ENCODE data around the gene ANKS1A.

The ANKS1A gene

GRCh38 chr6:35086636-35087360 is 197.7 kb downstream of the ANKS1A start:
- Mint-ChIP-seq H3K9me3 (no peaks in the 10 kb centered on the region), H3K4me3 (no peak overlapping the region), H3K36me3 (ENCODE audit: low read depth) (peaks cover 19% of the 10 kb centered on the region), H3K27me3 (no peaks in the 10 kb centered on the region), H3K27ac (no peak overlapping the region), H3K4me1 (ENCODE audit: low read depth) (no peaks in the 10 kb centered on the region)

GRCh38 chr6:35087361-35088280 is 198.6 kb downstream of the ANKS1A start:
- H3K4me1 Mint-ChIP-seq (ENCODE audit: low read depth): no peaks in the 10 kb centered on the region
- no peaks in the 10 kb centered on the region for H3K27me3 Mint-ChIP-seq
- no peak overlapping the region for H3K27ac Mint-ChIP-seq
- H3K4me3 Mint-ChIP-seq: no peak overlapping the region
- no peaks in the 10 kb centered on the region for H3K9me3 Mint-ChIP-seq
- peaks cover 15% of the 10 kb centered on the region for H3K36me3 Mint-ChIP-seq (ENCODE audit: low read depth)

GRCh38 chr6:35088281-35089215 is 199.5 kb downstream of the ANKS1A start:
- Mint-ChIP-seq H3K27me3 (no peaks in the 10 kb centered on the region), H3K4me1 (ENCODE audit: low read depth) (no peaks in the 10 kb centered on the region), H3K9me3 (no peaks in the 10 kb centered on the region), H3K36me3 (ENCODE audit: low read depth) (peaks cover 15% of the 10 kb centered on the region), H3K27ac (no peak overlapping the region), H3K4me3 (no peak overlapping the region)

- Mint-ChIP-seq H3K36me3 (ENCODE audit: low read depth) (peaks cover 15% of the 10 kb centered on the region), H3K27me3 (no peaks in the 10 kb centered on the region), H3K9me3 (no peaks in the 10 kb centered on the region), H3K4me3 (no peak overlapping the region), H3K27ac (no peak overlapping the region), H3K4me1 (ENCODE audit: low read depth) (no peaks in the 10 kb centered on the region)
Observed at GRCh38 chr6:35089216-35089934, 200.3 kb downstream of the ANKS1A start.

GRCh38 chr6:35089935-35090505 is 201.0 kb downstream of the ANKS1A start:
- Mint-ChIP-seq H3K4me3 (no peak overlapping the region), H3K4me1 (ENCODE audit: low read depth) (no peaks in the 10 kb centered on the region), H3K27me3 (no peaks in the 10 kb centered on the region), H3K9me3 (no peaks in the 10 kb centered on the region), H3K36me3 (ENCODE audit: low read depth) (peaks cover 15% of the 10 kb centered on the region), H3K27ac (no peak overlapping the region)

- Mint-ChIP-seq H3K4me1 (ENCODE audit: low read depth) (no peaks in the 10 kb centered on the region), H3K4me3 (no peak overlapping the region), H3K9me3 (no peaks in the 10 kb centered on the region), H3K36me3 (ENCODE audit: low read depth) (peaks cover 12% of the 10 kb centered on the region), H3K27ac (no peak overlapping the region), H3K27me3 (no peaks in the 10 kb centered on the region)
Observed at GRCh38 chr6:35090734-35091133, 201.7 kb downstream of the ANKS1A start.

GRCh38 chr6:35091346-35092083 is 202.5 kb downstream of the ANKS1A start:
- no peaks in the 10 kb centered on the region for H3K9me3 Mint-ChIP-seq
- no peaks in the 10 kb centered on the region for H3K4me1 Mint-ChIP-seq (ENCODE audit: low read depth)
- no peak overlapping the region for H3K4me3 Mint-ChIP-seq
- H3K27ac Mint-ChIP-seq: no peak overlapping the region
- peaks cover 7% of the 10 kb centered on the region for H3K36me3 Mint-ChIP-seq (ENCODE audit: low read depth)
- no peaks in the 10 kb centered on the region for H3K27me3 Mint-ChIP-seq

GRCh38 chr6:35092362-35093117 is 203.5 kb downstream of the ANKS1A start:
- H3K27me3 Mint-ChIP-seq: no peaks in the 10 kb centered on the region
- no peak overlapping the region for H3K4me3 Mint-ChIP-seq
- H3K27ac Mint-ChIP-seq: no peak overlapping the region
- peaks cover 3% of the 10 kb centered on the region for H3K36me3 Mint-ChIP-seq (ENCODE audit: low read depth)
- H3K9me3 Mint-ChIP-seq: no peaks in the 10 kb centered on the region
- H3K4me1 Mint-ChIP-seq (ENCODE audit: low read depth): no peaks in the 10 kb centered on the region

GRCh38 chr6:35093118-35093445 is 204.0 kb downstream of the ANKS1A start:
- Mint-ChIP-seq H3K4me1 (ENCODE audit: low read depth) (no peaks in the 10 kb centered on the region), H3K27ac (no peak overlapping the region), H3K9me3 (no peaks in the 10 kb centered on the region), H3K36me3 (ENCODE audit: low read depth) (peaks cover 3% of the 10 kb centered on the region), H3K27me3 (no peaks in the 10 kb centered on the region), H3K4me3 (no peak overlapping the region)

GRCh38 chr6:35093783-35094182 is 204.7 kb downstream of the ANKS1A start:
- H3K27me3 Mint-ChIP-seq: no peaks in the 10 kb centered on the region
- no peaks in the 10 kb centered on the region for H3K9me3 Mint-ChIP-seq
- H3K27ac Mint-ChIP-seq: no peak overlapping the region
- no peak overlapping the region for H3K4me3 Mint-ChIP-seq
- peaks cover 3% of the 10 kb centered on the region for H3K36me3 Mint-ChIP-seq (ENCODE audit: low read depth)
- no peaks in the 10 kb centered on the region for H3K4me1 Mint-ChIP-seq (ENCODE audit: low read depth)

GRCh38 chr6:35094183-35094582 is 205.1 kb downstream of the ANKS1A start:
- Mint-ChIP-seq H3K4me1 (ENCODE audit: low read depth) (no peaks in the 10 kb centered on the region), H3K27me3 (no peaks in the 10 kb centered on the region), H3K27ac (no peak overlapping the region), H3K9me3 (no peaks in the 10 kb centered on the region), H3K36me3 (ENCODE audit: low read depth) (peaks cover 3% of the 10 kb centered on the region), H3K4me3 (no peak overlapping the region)

GRCh38 chr6:35096129-35096862 is 207.2 kb downstream of the ANKS1A start:
- H3K4me3 Mint-ChIP-seq: no peak overlapping the region
- H3K27ac Mint-ChIP-seq: no peak overlapping the region

More at GRCh38 chr6:35096129-35096862, 207.2 kb downstream of the ANKS1A start:
- no peaks in the 10 kb centered on the region for H3K9me3 Mint-ChIP-seq
- no peaks in the 10 kb centered on the region for H3K4me1 Mint-ChIP-seq (ENCODE audit: low read depth)
- H3K36me3 Mint-ChIP-seq (ENCODE audit: low read depth): no peaks in the 10 kb centered on the region
- no peaks in the 10 kb centered on the region for H3K27me3 Mint-ChIP-seq

Data from stimulated activated naive CD8-positive, alpha-beta T cell treated with anti-CD3 and anti-CD28 coated beads, Interleukin-15, Interleukin-2, amounts not matched to agents 100 ng/mL and 50 ng/mL, for 24 hours (primary cell).